Measurements from ENCODE around the gene GPR176. TPM values are rescaled to one million over a fixed set of nuclear protein-coding genes. Genes with fewer than 3 reads are reported as not detected.

GPR176 gene
- total RNA-seq, 1 donor from 2014 or later: 78.3 TPM

DNA sequence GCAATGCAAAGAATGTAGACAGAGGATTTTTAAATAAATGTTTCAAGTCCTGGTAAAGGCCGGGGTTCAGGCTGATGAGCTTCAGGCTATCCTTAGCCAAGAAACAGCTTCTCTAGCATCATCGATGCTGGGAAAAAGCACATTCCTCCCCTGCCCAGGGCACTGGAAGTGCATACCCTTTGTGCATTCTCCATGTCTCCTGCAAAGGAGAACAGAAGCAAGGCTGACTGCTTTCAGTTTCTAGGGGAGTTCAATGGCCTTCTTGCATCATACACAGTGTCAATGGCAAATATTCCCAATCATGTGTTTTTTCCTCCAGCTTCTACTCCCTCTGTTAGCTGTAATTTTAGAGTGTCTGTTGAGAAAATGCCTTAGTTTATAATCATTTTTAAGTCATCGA is 59.9 kb downstream of the GPR176 start:
- DNase-seq (ENCODE audit: low read depth, low spot score): no peak

DNA sequence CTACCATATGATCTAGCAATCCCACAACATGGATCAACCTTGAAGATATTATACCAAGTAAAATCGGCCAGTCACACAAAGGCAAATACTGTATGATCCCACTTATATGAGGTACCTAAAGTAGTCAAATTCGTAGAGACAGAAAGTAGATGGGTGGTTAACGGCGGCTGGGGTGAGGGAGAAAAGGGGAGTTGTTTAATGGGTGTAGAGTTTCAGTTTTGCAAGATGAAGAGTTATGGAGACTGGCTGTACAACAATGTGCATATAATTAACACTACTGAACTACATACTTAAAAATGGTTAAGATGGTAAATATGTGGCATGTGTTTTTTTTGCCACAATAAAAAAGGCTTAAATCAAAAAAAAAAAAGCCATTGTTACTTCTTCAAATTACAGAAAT is 60.4 kb downstream of the GPR176 start:
- no peak for DNase-seq (ENCODE audit: low read depth, low spot score)

DNA sequence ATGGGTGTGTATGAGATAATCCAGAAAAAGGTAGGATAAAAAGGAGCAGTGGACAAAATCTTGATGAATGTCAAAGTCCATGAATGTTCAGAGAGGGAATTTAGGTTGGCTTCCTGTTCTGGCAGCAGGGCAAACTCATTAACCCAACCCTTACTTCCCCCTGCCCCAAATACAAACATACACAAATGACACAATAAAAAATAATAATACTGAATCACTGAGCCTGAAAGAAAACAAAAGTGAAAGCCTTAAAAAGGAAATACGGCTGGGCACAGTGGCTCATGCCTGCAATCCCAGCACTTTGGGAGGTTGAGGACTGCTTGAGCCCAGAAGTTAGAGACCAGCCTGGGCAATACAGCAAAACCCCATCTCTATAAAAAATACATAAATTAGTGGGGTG is 62.9 kb downstream of the GPR176 start:
- no peak for DNase-seq (ENCODE audit: low read depth, low spot score)

GRCh38 chr15:39856357-39856756 is 63.7 kb downstream of the GPR176 start:
- DNase-seq (ENCODE audit: low read depth, low spot score): no peak

DNA sequence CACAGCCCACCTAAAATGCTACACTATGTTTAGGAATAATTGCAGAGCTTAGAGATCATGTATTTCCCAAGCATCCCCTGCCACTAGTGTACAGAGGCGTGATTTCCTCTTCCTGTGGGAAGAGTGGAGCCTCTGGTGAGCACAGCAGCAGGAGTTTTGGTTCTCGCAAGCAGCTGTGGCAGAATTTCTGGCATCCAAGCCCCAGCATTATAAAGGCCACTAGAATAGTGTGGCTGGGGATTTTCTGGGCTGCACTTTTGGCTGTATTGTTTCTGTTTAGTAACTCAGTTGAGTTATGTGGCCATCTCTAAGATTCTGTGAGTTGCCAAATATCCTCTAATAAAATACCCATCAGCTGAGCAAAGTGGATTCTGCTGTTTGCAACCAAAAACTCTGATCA is 64.7 kb downstream of the GPR176 start:
- no peak for DNase-seq (ENCODE audit: low read depth, low spot score)

GRCh38 chr15:39854161-39854560 is 65.9 kb downstream of the GPR176 start:
- DNase-seq (ENCODE audit: low read depth, low spot score): no peak

GRCh38 chr15:39852250-39852649 is 67.8 kb downstream of the GPR176 start:
- no peak for DNase-seq (ENCODE audit: low read depth, low spot score)

DNA sequence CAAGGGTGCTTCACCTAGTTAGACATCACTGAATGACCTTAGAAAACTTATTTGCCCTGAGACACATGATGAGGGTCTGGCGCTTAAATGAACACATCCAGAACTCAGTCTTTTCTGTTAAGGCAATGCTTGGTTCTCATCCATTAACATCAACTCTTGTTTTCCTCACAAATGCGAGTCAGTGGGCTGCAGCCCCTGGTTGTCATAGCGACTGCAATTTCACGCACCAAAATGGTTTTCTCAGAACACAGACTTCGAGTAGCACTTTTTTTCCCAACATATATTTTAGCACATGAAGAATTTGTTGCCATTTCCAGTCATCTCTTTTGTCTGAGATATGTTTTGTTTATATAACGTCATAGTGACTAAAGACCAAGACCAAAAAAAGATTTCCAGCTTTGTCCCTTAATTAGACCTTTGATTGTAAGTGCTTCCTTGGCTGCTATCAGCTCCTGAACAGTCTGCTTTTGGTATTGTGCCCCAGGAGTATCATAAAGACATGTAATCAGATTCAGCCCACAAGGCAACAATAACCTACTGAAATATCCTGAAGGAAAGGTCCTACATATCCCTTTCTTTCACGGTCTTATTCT is 68.5 kb downstream of the GPR176 start:
- peak; percentile 49 for DNase-seq (ENCODE audit: low read depth, low spot score)

DNA sequence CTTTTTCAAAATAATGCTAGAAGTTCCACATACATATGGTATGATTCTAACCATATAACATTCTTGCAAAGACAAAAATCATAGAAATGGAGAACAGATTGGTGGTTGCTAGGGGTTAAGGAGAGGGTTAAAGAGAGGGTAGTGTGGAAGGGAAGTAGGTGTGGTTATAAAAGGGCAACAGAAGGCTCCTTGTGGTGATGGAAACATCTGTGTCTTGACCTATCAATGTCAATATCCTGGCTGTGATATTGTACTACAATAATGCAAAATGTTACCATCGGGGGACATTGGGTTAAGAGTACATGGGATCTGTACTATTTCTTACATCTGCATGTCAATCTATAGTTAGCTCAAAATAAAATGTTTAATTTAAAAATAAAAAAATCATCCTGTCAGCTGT is 69.6 kb downstream of the GPR176 start:
- no peak for DNase-seq (ENCODE audit: low read depth, low spot score)

DNA sequence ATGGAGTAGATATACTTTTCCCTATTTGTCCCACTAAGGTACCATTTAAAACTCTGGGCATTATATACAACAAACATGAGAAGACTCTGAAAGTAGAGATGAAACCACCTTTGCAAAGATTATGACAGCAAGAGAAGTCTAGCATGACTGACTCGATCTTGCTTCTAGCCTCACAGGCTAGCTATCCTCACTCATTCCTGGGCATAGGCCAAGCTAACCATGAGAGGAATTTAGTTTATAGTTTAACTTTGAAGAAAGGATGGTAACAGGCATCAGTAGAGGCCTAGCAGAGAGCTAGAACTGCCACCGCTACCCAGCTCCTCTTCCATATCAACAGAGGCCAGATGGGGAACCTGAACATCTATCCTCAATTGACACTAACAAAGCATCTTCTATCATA is 74.0 kb downstream of the GPR176 start:
- DNase-seq (ENCODE audit: low read depth, low spot score): no peak

- no peak for DNase-seq (ENCODE audit: low read depth, low spot score)
Observed at GRCh38 chr15:39845582-39845981, 74.5 kb downstream of the GPR176 start.

DNA sequence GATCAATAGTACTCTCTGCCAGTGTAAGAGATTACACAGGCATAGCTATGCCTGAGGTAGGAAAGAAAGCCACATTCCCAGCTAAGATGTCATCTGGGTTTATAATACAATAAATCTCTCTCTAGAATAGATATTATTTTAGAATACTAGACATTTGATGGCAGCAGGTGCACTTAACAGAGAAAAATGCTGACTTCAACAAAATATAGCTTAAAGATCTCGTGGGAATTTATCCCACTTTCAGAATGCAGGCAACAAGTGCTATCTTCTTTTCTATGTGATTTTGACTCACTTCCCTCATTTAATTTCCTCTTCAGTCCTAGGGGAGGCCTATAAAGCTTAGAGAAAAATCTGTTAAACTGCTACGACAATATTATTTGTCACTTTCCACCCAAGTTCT is 76.5 kb downstream of the GPR176 start:
- DNase-seq (ENCODE audit: low read depth, low spot score): no peak

- DNase-seq (ENCODE audit: low read depth, low spot score): no peak
Observed at GRCh38 chr15:39837454-39837853, 82.6 kb downstream of the GPR176 start.

- DNase-seq (ENCODE audit: low read depth, low spot score): no peak
Observed at GRCh38 chr15:39835550-39835949, 84.5 kb downstream of the GPR176 start.

DNA sequence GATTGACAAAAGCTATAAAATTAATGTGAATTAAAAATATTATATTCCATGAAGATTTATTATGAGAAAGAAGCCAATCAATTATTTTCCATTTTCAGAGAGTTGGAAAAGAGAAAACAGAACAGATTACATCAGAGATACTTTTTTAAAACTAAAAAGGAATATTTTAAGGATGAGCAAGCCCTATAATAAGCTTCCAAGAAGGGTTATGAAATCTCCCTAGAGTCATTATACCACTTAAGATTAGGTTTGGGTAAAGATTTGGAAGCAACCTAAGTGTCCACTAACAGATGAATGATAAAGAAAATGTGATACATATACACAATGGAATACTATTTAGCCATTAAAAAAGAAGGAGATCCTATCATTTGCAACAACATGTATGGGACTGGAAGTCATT is 85.8 kb downstream of the GPR176 start:
- no peak for DNase-seq (ENCODE audit: low read depth, low spot score)

DNA sequence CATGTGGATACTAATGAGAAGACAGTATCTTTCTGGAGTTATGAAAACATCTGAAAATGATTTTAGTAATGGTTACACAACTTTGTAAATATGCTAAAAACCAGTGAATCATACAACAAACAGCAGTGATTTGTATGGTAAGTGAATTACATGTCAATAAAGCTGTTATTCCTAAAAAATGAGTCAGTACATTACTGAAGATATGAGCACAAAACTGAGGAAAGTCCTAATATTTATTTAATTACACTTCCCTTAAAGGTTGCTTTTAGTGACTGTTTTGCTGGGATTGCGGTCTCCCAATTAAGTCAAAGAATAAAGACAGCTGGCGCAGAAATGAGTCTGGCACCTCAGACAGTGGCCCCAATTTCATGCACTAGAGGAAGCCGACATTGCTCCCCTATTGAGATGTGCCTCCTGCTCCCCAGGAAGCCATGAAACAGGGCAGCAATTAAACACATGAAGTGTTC is 86.5 kb downstream of the GPR176 start:
- DNase-seq (ENCODE audit: low read depth, low spot score): no peak

DNA sequence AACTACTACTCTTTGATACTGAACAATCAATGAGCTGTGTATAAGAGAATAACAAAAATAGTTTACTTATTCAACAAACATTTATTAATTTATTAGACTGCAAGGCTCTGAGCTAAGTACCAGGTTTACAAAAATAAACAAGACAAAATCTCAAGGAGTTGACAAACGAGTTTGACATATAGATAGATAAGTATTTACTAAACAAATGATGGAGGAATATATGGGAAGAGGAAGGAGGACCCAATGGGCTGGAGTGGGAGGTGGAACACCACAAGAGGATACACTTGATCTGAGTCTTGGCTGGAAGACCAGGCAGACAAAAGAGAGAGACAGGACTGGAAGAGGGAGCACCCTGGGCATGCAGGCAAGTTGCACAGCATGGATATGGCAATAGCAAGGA is 89.9 kb downstream of the GPR176 start:
- no peak for DNase-seq (ENCODE audit: low read depth, low spot score)

DNA sequence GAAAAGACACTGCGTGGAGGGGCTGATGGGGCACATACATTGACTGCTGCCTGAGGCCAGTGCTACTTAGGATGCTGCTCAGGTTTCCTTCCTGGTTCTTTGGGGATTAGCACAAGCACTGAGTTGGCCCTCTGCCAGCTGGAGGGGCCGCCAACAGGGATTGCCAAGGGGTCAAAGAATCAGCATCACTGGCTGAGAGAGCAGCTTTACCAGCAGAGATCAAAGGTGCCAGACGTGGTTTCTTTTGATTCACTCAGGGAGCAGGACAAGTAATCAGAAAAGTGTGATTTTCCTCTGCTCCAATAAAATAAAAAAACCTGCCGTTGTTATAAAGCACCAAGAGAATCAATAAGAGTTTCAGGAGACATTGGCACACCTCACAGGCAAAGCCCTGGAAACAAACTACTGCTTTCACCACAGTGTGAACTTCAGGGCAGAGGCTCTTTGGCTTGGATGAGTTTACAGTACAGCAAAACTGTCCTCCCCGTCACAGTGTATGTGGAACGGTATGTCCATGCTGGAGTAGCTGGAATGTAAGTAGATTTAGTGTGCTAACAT is 91.6 kb downstream of the GPR176 start:
- no peak for DNase-seq (ENCODE audit: low read depth, low spot score)

- no peak for DNase-seq (ENCODE audit: low read depth, low spot score)
Observed at GRCh38 chr15:39826975-39827374, 93.1 kb downstream of the GPR176 start.

DNA sequence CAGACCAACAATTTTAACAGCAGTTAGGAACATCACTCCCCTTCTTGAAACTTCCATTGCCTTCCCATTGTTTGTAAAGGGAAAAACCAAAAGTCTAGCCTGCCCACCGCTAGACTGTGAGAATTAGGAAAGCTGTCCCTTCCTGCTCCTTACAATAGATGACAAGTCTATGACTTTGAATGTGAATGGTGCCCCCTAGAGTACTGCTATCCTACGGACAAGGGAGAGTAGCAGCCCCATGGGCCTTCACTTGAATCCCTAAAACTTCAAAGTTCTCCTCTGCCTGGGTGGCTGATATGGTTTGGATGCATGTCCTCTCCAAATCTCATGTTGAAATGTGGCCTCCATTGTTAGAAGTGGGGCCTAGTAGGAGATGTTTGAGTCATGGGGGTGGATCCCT is 96.4 kb downstream of the GPR176 start:
- no peak for DNase-seq (ENCODE audit: low read depth, low spot score)

- DNase-seq (ENCODE audit: low read depth, low spot score): no peak
Observed at GRCh38 chr15:39820050-39820602, 99.9 kb downstream of the GPR176 start.

GRCh38 chr15:39819533-39819932 is 100.5 kb downstream of the GPR176 start:
- DNase-seq (ENCODE audit: low read depth, low spot score): no peak

- no peak for DNase-seq (ENCODE audit: low read depth, low spot score)
Observed at GRCh38 chr15:39817892-39818291, 102.2 kb downstream of the GPR176 start.

All from pulmonary artery endothelial cell (primary cell).